Colonic mucosa (tissue), 4 donors: ENCODE measurements around the gene STXBP6. TPM values are rescaled to one million over a fixed set of nuclear protein-coding genes. Genes with fewer than 3 reads are reported as not detected.

Experiments
- DNase-seq: peaks from one replicate; pipeline ENCODE4 v3.0.0-alpha.2; 2020
- H3K27ac ChIP-seq: fragments of 200-600 bp; one replicate; pipeline ENCODE4 v1.8.0; 2021
- H3K27me3 ChIP-seq: fragments of 200-600 bp; one replicate; pipeline ENCODE4 v1.8.0; 2021
- H3K36me3 ChIP-seq: fragments of 200-600 bp; one replicate; pipeline ENCODE4 v1.8.0; 2021
- H3K4me1 ChIP-seq: fragments of 200-600 bp; one replicate; pipeline ENCODE4 v1.8.0; 2021; ENCODE audit warnings: mild to moderate bottlenecking
- H3K4me3 ChIP-seq: fragments of 200-600 bp; one replicate; pipeline ENCODE4 v1.8.0; 2021
- H3K9ac ChIP-seq, 2 donors: one replicate each; pipeline ENCODE4 v1.7.0; 2013; ENCODE audit warnings: control low read depth in 2 of 2, low read depth in 2 of 2, low read length in 2 of 2
- H3K9me3 ChIP-seq: fragments of 200-600 bp; one replicate; pipeline ENCODE4 v1.8.0; 2021
- intact Hi-C: fragments of 100-400 bp; cut with DNase I; formaldehyde crosslinking; loops from one replicate; pipeline ENCODE4 v1.14.1; 2022
- total RNA-seq, 2 donors: library from RNA; stranded (reverse); fragmentation: NEBNext Ultra II Directional in 1 of 2; extraction: Animal tissue kit (Norgen Biotek cat#: 25700) in 1 of 2; gene quantifications; one replicate each; pipeline ENCODE4 v1.2.1, GENCODE V29; 2021
- TF ChIP-seq, protein P1 (sequence below): fragments of 200-600 bp; IDR thresholded peaks from one replicate; pipeline ENCODE4 v1.8.0; 2022; ENCODE audit warnings: antibody characterized with exemption, mild to moderate bottlenecking
- donor health status: healthy.
- donor health status: DM: no; HTN: no; CAD: no.
- donor health status: DM: no; HTN: no; CAD: no.

STXBP6 gene
- total RNA-seq, 2 donors from 2014 or later, result 23.7 to 26.1 TPM

DNA sequence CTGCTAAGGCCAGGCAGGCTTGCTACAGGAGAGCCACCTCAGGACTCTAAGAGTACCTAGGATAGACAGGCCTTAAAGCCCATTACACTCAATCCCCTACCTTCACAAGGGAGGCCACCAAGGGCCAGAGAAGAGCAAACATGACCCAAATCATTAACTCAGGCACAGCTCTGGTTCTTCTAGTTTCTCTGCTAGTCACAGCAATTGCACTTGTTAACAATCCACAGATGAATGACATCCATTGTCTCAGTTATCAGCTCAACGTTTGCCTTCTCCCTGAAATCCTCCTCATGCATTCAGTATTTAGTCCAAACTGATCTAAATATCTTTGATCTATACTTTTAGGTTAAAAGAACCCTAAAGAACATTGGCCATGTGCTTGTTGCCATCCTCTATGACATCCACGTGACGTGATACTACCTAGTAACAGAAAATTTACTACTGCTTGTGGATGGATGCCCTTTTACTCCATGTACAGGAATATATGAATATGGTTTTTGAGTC is 164.5 kb downstream of the STXBP6 start:
- H3K27ac ChIP-seq, result no peak overlapping the region
- no peak overlapping the region for H3K9ac ChIP-seq
- no peaks in the 10 kb centered on the region for H3K9me3 ChIP-seq
- intact Hi-C loops, result no loop called here
- H3K36me3 ChIP-seq, result no peaks in the 10 kb centered on the region
- TF ChIP-seq, protein P1, sequence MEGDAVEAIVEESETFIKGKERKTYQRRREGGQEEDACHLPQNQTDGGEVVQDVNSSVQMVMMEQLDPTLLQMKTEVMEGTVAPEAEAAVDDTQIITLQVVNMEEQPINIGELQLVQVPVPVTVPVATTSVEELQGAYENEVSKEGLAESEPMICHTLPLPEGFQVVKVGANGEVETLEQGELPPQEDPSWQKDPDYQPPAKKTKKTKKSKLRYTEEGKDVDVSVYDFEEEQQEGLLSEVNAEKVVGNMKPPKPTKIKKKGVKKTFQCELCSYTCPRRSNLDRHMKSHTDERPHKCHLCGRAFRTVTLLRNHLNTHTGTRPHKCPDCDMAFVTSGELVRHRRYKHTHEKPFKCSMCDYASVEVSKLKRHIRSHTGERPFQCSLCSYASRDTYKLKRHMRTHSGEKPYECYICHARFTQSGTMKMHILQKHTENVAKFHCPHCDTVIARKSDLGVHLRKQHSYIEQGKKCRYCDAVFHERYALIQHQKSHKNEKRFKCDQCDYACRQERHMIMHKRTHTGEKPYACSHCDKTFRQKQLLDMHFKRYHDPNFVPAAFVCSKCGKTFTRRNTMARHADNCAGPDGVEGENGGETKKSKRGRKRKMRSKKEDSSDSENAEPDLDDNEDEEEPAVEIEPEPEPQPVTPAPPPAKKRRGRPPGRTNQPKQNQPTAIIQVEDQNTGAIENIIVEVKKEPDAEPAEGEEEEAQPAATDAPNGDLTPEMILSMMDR, result no peak
- H3K27me3 ChIP-seq, result no peaks in the 10 kb centered on the region
- no peak for DNase-seq
- no peaks in the 10 kb centered on the region for H3K4me1 ChIP-seq
- no peak overlapping the region for H3K4me3 ChIP-seq

DNA sequence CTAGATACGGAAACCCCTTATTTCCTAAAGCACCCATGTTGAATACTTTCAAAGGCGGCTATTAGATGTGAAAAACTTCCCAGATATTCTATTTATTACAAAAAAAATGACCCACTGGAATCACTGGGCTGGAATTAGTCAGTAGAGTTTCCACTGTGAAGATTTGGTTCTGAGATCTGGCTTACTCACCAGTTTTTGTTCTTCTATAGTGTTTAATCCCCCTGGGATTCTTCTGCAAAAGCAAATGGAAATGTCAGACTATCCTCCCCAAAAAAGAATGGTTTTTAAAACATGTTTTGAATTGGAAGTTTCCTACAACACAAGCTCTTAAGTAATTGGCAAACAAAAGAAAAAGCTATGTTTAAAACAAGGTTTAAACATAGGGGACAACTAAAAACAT is 166.4 kb downstream of the STXBP6 start:
- Histone ChIP-seq H3K4me3 (no peak overlapping the region), H3K27me3 (no peaks in the 10 kb centered on the region), H3K9ac (no peak overlapping the region), H3K36me3 (no peaks in the 10 kb centered on the region), H3K27ac (no peak overlapping the region), H3K4me1 (no peaks in the 10 kb centered on the region), H3K9me3 (no peaks in the 10 kb centered on the region)
- intact Hi-C loops, result no loop called here
- no peak for DNase-seq
- TF ChIP-seq, protein P1, result no peak

DNA sequence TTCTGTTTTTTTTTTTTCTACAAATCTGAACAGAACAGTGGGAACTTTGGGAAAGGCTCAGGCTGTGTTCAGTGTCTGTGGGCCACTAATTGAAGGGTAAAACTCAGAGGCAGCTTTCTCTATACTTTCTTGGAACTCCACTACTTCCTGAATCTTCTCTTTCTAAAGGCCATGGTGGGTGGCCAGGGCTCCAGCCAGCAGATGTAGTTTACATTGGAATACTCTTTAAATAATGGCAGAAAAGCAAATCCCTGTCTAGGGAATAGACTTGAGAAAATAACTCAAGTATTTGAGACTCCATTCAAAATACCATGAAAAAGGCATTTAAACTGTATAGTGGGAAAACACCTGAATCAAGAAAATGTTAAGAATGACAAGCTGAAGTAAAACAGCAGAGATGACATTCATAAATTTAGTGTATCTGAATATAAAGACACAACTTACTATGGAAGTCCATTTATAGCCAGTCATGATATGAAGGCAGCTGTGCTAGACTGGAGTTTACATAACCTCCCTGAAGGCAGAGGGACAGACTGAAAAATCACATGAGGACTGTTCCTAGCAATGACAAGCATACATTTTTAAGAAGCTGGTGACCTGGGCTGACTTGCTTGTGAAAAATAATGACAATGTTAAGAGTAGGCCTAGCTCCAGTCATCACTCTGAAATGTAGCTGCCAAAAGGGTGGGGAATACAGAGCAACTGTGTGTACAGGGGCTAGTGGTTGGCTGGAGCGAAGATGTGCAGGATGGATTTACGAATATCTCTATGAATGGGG is 168.6 kb downstream of the STXBP6 start:
- no peak for DNase-seq
- intact Hi-C loops, result no loop called here
- Histone ChIP-seq H3K9ac (no peak overlapping the region), H3K4me3 (no peak overlapping the region), H3K4me1 (peaks cover 3% of the 10 kb centered on the region), H3K27me3 (no peaks in the 10 kb centered on the region), H3K36me3 (no peaks in the 10 kb centered on the region), H3K9me3 (no peaks in the 10 kb centered on the region), H3K27ac (no peak overlapping the region)
- TF ChIP-seq, protein P1, result no peak

DNA sequence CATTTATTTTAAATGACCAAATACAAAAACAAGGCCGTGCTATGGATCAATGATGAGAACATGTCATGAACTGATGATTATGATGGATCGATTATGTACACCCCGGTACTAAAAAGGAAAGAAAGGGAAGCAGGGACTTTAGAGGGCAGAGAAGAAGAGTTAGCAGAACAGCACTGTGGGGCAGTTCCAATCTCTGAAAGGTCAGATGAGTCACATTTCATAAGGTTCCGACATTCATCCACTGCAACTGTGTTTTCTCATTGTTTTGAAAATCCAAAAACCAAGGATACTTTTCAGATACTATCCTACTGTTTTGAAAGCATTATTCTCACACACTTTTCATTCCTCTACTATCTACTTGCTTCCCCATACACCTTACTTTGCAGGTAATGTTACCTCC is 169.3 kb downstream of the STXBP6 start:
- TF ChIP-seq, protein P1, result no peak
- Histone ChIP-seq H3K9ac (no peak overlapping the region), H3K4me3 (no peak overlapping the region), H3K27ac (no peak overlapping the region), H3K27me3 (no peaks in the 10 kb centered on the region), H3K9me3 (no peaks in the 10 kb centered on the region), H3K36me3 (no peaks in the 10 kb centered on the region), H3K4me1 (peaks cover 8% of the 10 kb centered on the region)
- intact Hi-C loops, result no loop called here
- DNase-seq, result no peak

DNA sequence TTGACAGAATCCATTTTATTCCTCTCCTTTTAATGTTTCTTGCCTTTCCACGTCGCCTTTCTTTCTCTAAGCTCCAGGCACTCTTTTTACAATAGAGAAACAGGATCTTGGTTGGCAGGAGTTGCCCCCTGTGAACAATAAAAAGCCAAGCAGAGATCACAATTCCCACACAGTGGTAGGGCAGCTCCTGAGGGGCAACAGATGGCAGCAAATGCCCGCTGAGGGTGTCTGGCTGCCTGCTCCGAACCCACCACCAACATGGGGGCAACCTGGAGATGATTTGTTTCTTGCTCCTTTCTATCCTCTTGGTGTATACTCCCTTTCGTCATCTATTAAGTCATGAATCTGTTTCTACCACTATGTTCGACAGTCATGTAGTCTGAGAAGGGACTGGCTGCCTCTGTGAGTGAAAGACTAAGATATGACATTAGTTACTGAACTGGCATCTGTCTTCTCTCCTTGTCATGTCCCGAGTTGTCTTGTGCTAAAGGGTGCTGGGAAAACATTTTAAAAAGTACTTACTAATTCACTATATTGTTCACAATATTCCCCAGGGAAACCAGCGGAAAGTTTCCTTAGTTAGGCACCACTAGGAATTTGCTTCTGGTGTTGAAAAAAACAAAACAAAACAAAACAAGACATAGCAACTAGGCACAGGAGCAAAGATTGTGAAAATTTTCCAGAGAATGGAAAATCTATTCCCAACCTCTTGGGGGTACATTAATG is 170.1 kb downstream of the STXBP6 start:
- intact Hi-C loops, result no loop called here
- H3K9ac ChIP-seq, result no peak overlapping the region
- H3K36me3 ChIP-seq, result no peaks in the 10 kb centered on the region
- no peak overlapping the region for H3K27ac ChIP-seq
- peaks cover 8% of the 10 kb centered on the region for H3K4me1 ChIP-seq
- TF ChIP-seq, protein P1, result no peak
- no peaks in the 10 kb centered on the region for H3K9me3 ChIP-seq
- no peak for DNase-seq
- H3K27me3 ChIP-seq, result no peaks in the 10 kb centered on the region
- no peak overlapping the region for H3K4me3 ChIP-seq
